Esophagus squamous epithelium (tissue), 5 donors: ENCODE results near the gene TRPM1. TPM values are rescaled to one million over a fixed set of nuclear protein-coding genes. Genes with fewer than 3 reads are reported as not detected.

ENCODE experiments used
- DNase-seq: peaks from one replicate; lab custom pipeline; 2025; lab: John Stamatoyannopoulos, UW
- H3K27ac ChIP-seq, 4 donors: fragments of 200-600 bp; sonication (generic); one replicate each; pipeline ENCODE4 v1.5.1; 2016 to 2019; ENCODE audit warnings: mild to moderate bottlenecking in 1 of 4
- H3K27me3 ChIP-seq, 4 donors: fragments of 200-600 bp; sonication (generic); 1 replicate in 3 of 4; 2 replicates in 1 of 4; pipeline versions ENCODE4 v1.5.1 to v1.6.0; 2017 to 2021; ENCODE audit warnings: antibody characterized with exemption in 1 of 4
- H3K36me3 ChIP-seq, 3 donors: fragments of 200-600 bp; sonication (generic); one replicate each; pipeline ENCODE4 v1.5.1; 2016 to 2019
- H3K4me1 ChIP-seq, 3 donors: fragments of 200-600 bp; sonication (generic); one replicate each; pipeline ENCODE4 v1.5.1; 2017 to 2019
- H3K4me3 ChIP-seq, 4 donors: fragments of 200-600 bp; sonication (generic); 1 replicate in 3 of 4; 2 replicates in 1 of 4; pipeline ENCODE4 v1.5.1; 2016 to 2019; ENCODE audit warnings: mild to moderate bottlenecking in 2 of 4, moderate library complexity in 1 of 4
- H3K9me3 ChIP-seq, 3 donors: fragments of 200-600 bp; sonication (generic); one replicate each; pipeline ENCODE4 v1.5.1; 2016 to 2019
- CTCF ChIP-seq, 6 experiments: fragments of 450-650 bp in 4 of 6; fragments of 200-600 bp in 2 of 6; sonication (generic) in 2 of 6; IDR thresholded peaks; one replicate each; pipeline ENCODE4 v1.5.1; 2016 to 2019; ENCODE audit warnings: antibody characterized with exemption in 6 of 6, mild to moderate bottlenecking in 4 of 6, moderate library complexity in 4 of 6
- POLR2A ChIP-seq, 4 donors: fragments of 450-650 bp; IDR thresholded peaks; one replicate each; pipeline ENCODE4 v1.6.1; 2017; ENCODE audit warnings: antibody characterized with exemption in 4 of 4, mild to moderate bottlenecking in 4 of 4, moderate library complexity in 3 of 4
- WGBS, 2 donors: methylation state at CpG; one replicate each; pipeline ENCODE4 v1.1.5; 2018; 5-methylcytosine and 5-hydroxymethylcytosine counted together
- intact Hi-C: fragments of 100-400 bp; cut with DNase I; formaldehyde crosslinking; loops from one replicate; pipeline ENCODE4 v1.15.0; 2022
- total RNA-seq, 4 donors: library from RNA; depleted of rRNA; stranded (reverse); fragments of >200 nt; gene quantifications; one replicate each; pipeline ENCODE4 v1.1.0, GENCODE V29; 2016
- donor health status: DM: yes; HTN: yes; CAD: no.

The TRPM1 gene
- total RNA-seq, 4 donors from 2014 or later = not detected

- H3K27me3 ChIP-seq = peaks cover 0 to 13% (median 0%) of the 10 kb centered on the region in 4 donors
- H3K36me3 ChIP-seq = no peaks in the 10 kb centered on the region
- no peak overlapping the region for H3K27ac ChIP-seq
- H3K9me3 ChIP-seq = no peaks in the 10 kb centered on the region
- TF ChIP-seq POLR2A (IDR thresholded peaks at IDR 0.05) = no peak
- peaks cover 0 to 18% (median 6%) of the 10 kb centered on the region in 3 donors for H3K4me1 ChIP-seq
- H3K4me3 ChIP-seq = no peak overlapping the region
- intact Hi-C loops = no loop called here
- WGBS, 2 donors = 78 to 84% methylated on average over 12 to 13 of the region's 13 CpGs
- no peak for DNase-seq
Measured at GRCh38 chr15:31127596-31128261, 26.2 kb upstream of the TRPM1 start.

GRCh38 chr15:31125061-31125460 is 23.5 kb upstream of the TRPM1 start:
- Histone ChIP-seq H3K4me3 (no peak overlapping the region), H3K27ac (no peak overlapping the region), H3K4me1 (peaks cover 0 to 18% (median 6%) of the 10 kb centered on the region in 3 donors), H3K36me3 (no peaks in the 10 kb centered on the region), H3K27me3 (peaks cover 0 to 13% (median 0%) of the 10 kb centered on the region in 4 donors), H3K9me3 (peaks cover 0 to 7% (median 4%) of the 10 kb centered on the region in 3 donors)
- 87 to 90% methylated on average over 8 of the region's 8 CpGs for WGBS, 2 donors
- intact Hi-C loops = no loop called here
- TF ChIP-seq POLR2A (IDR thresholded peaks at IDR 0.05) (no peak), CTCF (IDR thresholded peaks at IDR 0.05) (no peak)
- DNase-seq = no peak

- TF ChIP-seq CTCF (IDR thresholded peaks at IDR 0.05) (no peak), POLR2A (IDR thresholded peaks at IDR 0.05) (no peak)
- intact Hi-C loops = no loop called here
- Histone ChIP-seq H3K4me3 (no peak overlapping the region), H3K4me1 (no peaks in the 10 kb centered on the region), H3K36me3 (no peaks in the 10 kb centered on the region), H3K27me3 (no peaks in the 10 kb centered on the region), H3K27ac (no peak overlapping the region), H3K9me3 (peaks cover 0 to 2% (median 0%) of the 10 kb centered on the region in 3 donors)
- 70 to 73% methylated on average over 6 of the region's 6 CpGs for WGBS, 2 donors
- no peak for DNase-seq
Measured at GRCh38 chr15:31116423-31117030, 15.0 kb upstream of the TRPM1 start.

GRCh38 chr15:31111091-31111647 is 9.6 kb upstream of the TRPM1 start:
- DNase-seq = no peak
- no peak for TF ChIP-seq POLR2A (IDR thresholded peaks at IDR 0.05)
- TF ChIP-seq CTCF (IDR thresholded peaks at IDR 0.05) = no peak
- H3K9me3 ChIP-seq = no peaks in the 10 kb centered on the region
- no peaks in the 10 kb centered on the region for H3K36me3 ChIP-seq
- no peak overlapping the region for H3K27ac ChIP-seq
- no peak overlapping the region for H3K4me3 ChIP-seq
- intact Hi-C loops = no loop called here
- WGBS, 2 donors = 67 to 68% methylated on average over 2 to 5 of the region's 5 CpGs
- H3K4me1 ChIP-seq = no peaks in the 10 kb centered on the region
- H3K27me3 ChIP-seq = no peaks in the 10 kb centered on the region

GRCh38 chr15:31108836-31109235 is 7.3 kb upstream of the TRPM1 start:
- 83 to 85% methylated on average over 2 to 4 of the region's 4 CpGs for WGBS, 2 donors

More at GRCh38 chr15:31108836-31109235, 7.3 kb upstream of the TRPM1 start:
- Histone ChIP-seq H3K4me1 (peaks cover 0 to 14% (median 0%) of the 10 kb centered on the region in 3 donors), H3K27me3 (no peaks in the 10 kb centered on the region), H3K36me3 (no peaks in the 10 kb centered on the region), H3K27ac (no peak overlapping the region), H3K4me3 (no peak overlapping the region), H3K9me3 (no peaks in the 10 kb centered on the region)
- intact Hi-C loops = no loop called here
- no peak for TF ChIP-seq POLR2A (IDR thresholded peaks at IDR 0.05)
- no peak for DNase-seq
